H1 (cell line): ENCODE results near the gene HLF. TPM values are rescaled to one million over a fixed set of nuclear protein-coding genes. Genes with fewer than 3 reads are reported as not detected.

Experiments used
- CTCF ChIA-PET: fragments of 300-600 bp; sonication (Branson Sonifier 250); formaldehyde crosslinking; loops from one replicate; lab custom pipeline; 2021; ENCODE audit not compliant: partially characterized antibody; lab: Charles Lee
- POLR2A ChIA-PET: fragments of 300-600 bp; sonication (Branson Sonifier 250); formaldehyde crosslinking; loops from one replicate; lab custom pipeline; 2021; ENCODE audit warnings: inconsistent platforms; ENCODE audit not compliant: partially characterized antibody; lab: Charles Lee
- DNase-seq, 2 experiments: peaks; one replicate each; pipeline versions ENCODE4 v3.0.0 to v3.0.0-alpha.2; 2010 to 2022; ENCODE audit warnings: low spot score in 2 of 2, low read depth in 1 of 2, mixed read lengths in 1 of 2
- FAIRE-seq: peaks from 2 replicates; lab custom pipeline; 2011; peaks lifted over from hg19 to GRCh38; lab: Jason Lieb, UNC
- H2AFZ ChIP-seq: 2 replicates; pipeline ENCODE4 v1.8.1; 2012; ENCODE audit warnings: low read length, inconsistent platforms
- H2AK5ac ChIP-seq: 2 replicates; pipeline ENCODE4 v1.6.1; 2013; ENCODE audit warnings: low read depth, low read length
- H2BK120ac ChIP-seq: replicated peaks from 2 replicates; pipeline ENCODE3; 2013; ENCODE audit warnings: low read depth, low read length, inconsistent platforms
- H2BK12ac ChIP-seq: 2 replicates; pipeline ENCODE4 v1.6.1; 2013; ENCODE audit warnings: low read depth, low read length
- H2BK15ac ChIP-seq: 2 replicates; pipeline ENCODE4 v1.6.1; 2013; ENCODE audit warnings: low read length
- H2BK20ac ChIP-seq: 2 replicates; pipeline ENCODE4 v1.6.1; 2013; ENCODE audit warnings: low read length
- H2BK5ac ChIP-seq: 2 replicates; pipeline ENCODE4 v1.6.1; 2013; ENCODE audit warnings: low read depth, low read length
- H3K14ac ChIP-seq: 2 replicates; pipeline ENCODE4 v1.6.1; 2013; ENCODE audit warnings: inconsistent platforms; ENCODE audit not compliant: insufficient read length
- H3K18ac ChIP-seq: 2 replicates; pipeline ENCODE4 v1.6.1; 2013; ENCODE audit warnings: low read length; ENCODE audit errors: extremely low read depth
- H3K23ac ChIP-seq: 2 replicates; pipeline ENCODE4 v1.6.1; 2013; ENCODE audit warnings: inconsistent platforms; ENCODE audit not compliant: insufficient read length
- H3K23me2 ChIP-seq: 2 replicates; pipeline ENCODE4 v1.6.1; 2013; ENCODE audit warnings: low read depth, low read length
- H3K27ac ChIP-seq: 2 replicates; pipeline ENCODE4 v1.6.1; 2011; ENCODE audit warnings: low read depth, low read length, inconsistent platforms
- H3K27me3 ChIP-seq, 4 experiments: replicated peaks in 1 of 4; 1 replicate in 1 of 4; 2 replicates in 3 of 4; pipeline versions ENCODE4 v1.6.1 to v1.8.1; 2011 to 2013; ENCODE audit warnings: low read length in 3 of 4, mild to moderate bottlenecking in 3 of 4, inconsistent platforms in 2 of 4, mixed read lengths in 2 of 4, moderate library complexity in 1 of 4; ENCODE audit not compliant: control insufficient read depth in 3 of 4, insufficient read depth in 3 of 4; ENCODE audit errors: extremely low read depth in 1 of 4
- H3K36me3 ChIP-seq, 4 experiments: 2 replicates each; pipeline versions ENCODE4 v1.6.1 to v1.8.1; 2011 to 2013; ENCODE audit warnings: mild to moderate bottlenecking in 4 of 4, low read length in 3 of 4, moderate library complexity in 2 of 4, control low read depth in 1 of 4, inconsistent platforms in 1 of 4; ENCODE audit not compliant: insufficient read depth in 4 of 4, control insufficient read depth in 2 of 4
- H3K4ac ChIP-seq: replicated peaks from 2 replicates; pipeline ENCODE3; 2013; ENCODE audit warnings: low read length, low read depth, mixed read lengths, inconsistent platforms; ENCODE audit not compliant: insufficient read length
- H3K4me1 ChIP-seq, 4 experiments: replicated peaks in 1 of 4; 1 replicate in 1 of 4; 2 replicates in 3 of 4; pipeline versions ENCODE4 v1.6.1 to v1.8.1; 2011 to 2013; ENCODE audit warnings: low read length in 3 of 4, inconsistent platforms in 2 of 4, mixed read lengths in 1 of 4; ENCODE audit not compliant: insufficient read depth in 4 of 4, control insufficient read depth in 3 of 4
- H3K4me2 ChIP-seq, 2 experiments: 2 replicates each; pipeline versions ENCODE4 v1.6.1 to v1.8.1; 2011 to 2013; ENCODE audit warnings: low read depth in 2 of 2, low read length in 2 of 2, control low read depth in 1 of 2, inconsistent platforms in 1 of 2, mild to moderate bottlenecking in 1 of 2; ENCODE audit not compliant: insufficient read depth in 1 of 2
- H3K4me3 ChIP-seq, 4 experiments: fragments of 200-600, 300-600 bp in 1 of 4; sonication (generic), shearing (Covaris generic), sonication (Bioruptor Twin) in 1 of 4; 2 replicates each; pipeline versions ENCODE4 v1.5.1 to v1.8.1; 2011 to 2016; ENCODE audit warnings: low read length in 4 of 4, low read depth in 3 of 4, control low read depth in 2 of 4, inconsistent platforms in 2 of 4, mild to moderate bottlenecking in 2 of 4, mixed read lengths in 1 of 4, moderate library complexity in 1 of 4; ENCODE audit not compliant: insufficient read depth in 2 of 4; ENCODE audit errors: extremely low read depth in 1 of 4
- H3K56ac ChIP-seq: replicated peaks from 2 replicates; pipeline ENCODE3; 2013; ENCODE audit warnings: low read depth, mild to moderate bottlenecking, mixed read lengths, low read length, inconsistent platforms; ENCODE audit not compliant: insufficient read length
- H3K79me1 ChIP-seq: 2 replicates; pipeline ENCODE4 v1.6.1; 2013; ENCODE audit warnings: low read depth, low read length, control low read depth
- H3K79me2 ChIP-seq, 2 experiments: 2 replicates each; pipeline versions ENCODE4 v1.6.1 to v1.8.1; 2012 to 2013; ENCODE audit warnings: low read length in 2 of 2, mild to moderate bottlenecking in 2 of 2, inconsistent platforms in 1 of 2; ENCODE audit not compliant: insufficient read depth in 2 of 2, control insufficient read depth in 1 of 2
- H3K9ac ChIP-seq, 4 experiments: replicated peaks in 1 of 4; 1 replicate in 1 of 4; 2 replicates in 3 of 4; pipeline versions ENCODE4 v1.6.1 to v1.8.1; 2011 to 2013; ENCODE audit warnings: low read depth in 3 of 4, low read length in 3 of 4, control low read depth in 2 of 4, mild to moderate bottlenecking in 2 of 4, moderate library complexity in 2 of 4, inconsistent platforms in 1 of 4; ENCODE audit errors: extremely low read depth in 1 of 4
- H3K9me3 ChIP-seq, 2 experiments: 2 replicates each; pipeline versions ENCODE4 v1.6.1 to v1.8.1; 2012 to 2013; ENCODE audit warnings: mild to moderate bottlenecking in 2 of 2, moderate library complexity in 2 of 2, control low read depth in 1 of 2, inconsistent platforms in 1 of 2, low read depth in 1 of 2, low read length in 1 of 2, mixed read lengths in 1 of 2; ENCODE audit not compliant: insufficient read depth in 2 of 2
- H4K20me1 ChIP-seq, 2 experiments: replicated peaks in 1 of 2; 2 replicates each; pipeline versions ENCODE3 to v1.8.1; 2011 to 2013; ENCODE audit warnings: inconsistent platforms in 2 of 2, low read length in 2 of 2, mild to moderate bottlenecking in 1 of 2; ENCODE audit not compliant: insufficient read depth in 2 of 2, control insufficient read depth in 1 of 2
- H4K5ac ChIP-seq: 2 replicates; pipeline ENCODE4 v1.6.1; 2013; ENCODE audit warnings: low read length, low read depth, mixed read lengths, inconsistent platforms; ENCODE audit not compliant: insufficient read length
- H4K8ac ChIP-seq: 2 replicates; pipeline ENCODE4 v1.8.0; 2013; ENCODE audit warnings: mild to moderate bottlenecking, moderate library complexity, low read length, inconsistent platforms; ENCODE audit not compliant: insufficient read depth; ENCODE audit errors: extremely low read depth
- H4K91ac ChIP-seq: replicated peaks from 2 replicates; pipeline ENCODE3; 2013; ENCODE audit warnings: low read length, mixed read lengths, inconsistent platforms; ENCODE audit not compliant: insufficient read length
- BACH1 ChIP-seq: IDR thresholded peaks from 2 replicates; pipeline ENCODE4 v1.6.1; 2012; ENCODE audit warnings: low read length, improper control_type of control experiment
- BCL11A ChIP-seq, 2 experiments: IDR thresholded peaks; one replicate each; pipeline ENCODE4 v1.6.1; 2011; ENCODE audit warnings: low read depth in 2 of 2, low read length in 2 of 2, mild to moderate bottlenecking in 2 of 2
- CTBP2 ChIP-seq: IDR thresholded peaks from 2 replicates; pipeline ENCODE4 v1.7.0; 2011; ENCODE audit warnings: borderline replicate concordance, mild to moderate bottlenecking, moderate library complexity, mixed read lengths, low read length; ENCODE audit not compliant: insufficient read depth, insufficient read length
- EP300 ChIP-seq, 2 experiments: IDR thresholded peaks; 1 replicate in 1 of 2; 2 replicates in 1 of 2; pipeline ENCODE4 v1.6.1; 2011 to 2012; ENCODE audit warnings: low read depth in 2 of 2, low read length in 2 of 2, mild to moderate bottlenecking in 2 of 2, borderline replicate concordance in 1 of 2, inconsistent platforms in 1 of 2, moderate library complexity in 1 of 2
- GTF2F1 ChIP-seq: IDR thresholded peaks from 2 replicates; pipeline ENCODE4 v1.6.1; 2012; ENCODE audit warnings: low read depth, low read length, improper control_type of control experiment, borderline replicate concordance
- KDM4A ChIP-seq: IDR thresholded peaks from one replicate; pipeline ENCODE4 v1.7.1; 2012; ENCODE audit warnings: low read depth, mild to moderate bottlenecking, moderate library complexity, low read length, inconsistent platforms; ENCODE audit not compliant: severe bottlenecking
- KDM5A ChIP-seq: fragments of 200-600 bp; IDR thresholded peaks from 2 replicates; pipeline ENCODE4 v1.7.1; 2012; ENCODE audit warnings: mild to moderate bottlenecking, low read length, inconsistent platforms, mixed read lengths
- SIX5 ChIP-seq: IDR thresholded peaks from 2 replicates; pipeline ENCODE4 v1.6.1; 2011; ENCODE audit warnings: mild to moderate bottlenecking, low read depth, low read length
- SP4 ChIP-seq: IDR thresholded peaks from 2 replicates; pipeline ENCODE4 v1.6.1; 2012; ENCODE audit warnings: low read length, inconsistent platforms
- WGBS, 2 experiments: shearing (Covaris generic) in 1 of 2; methylation state at CpG; one replicate each; pipeline versions ENCODE4 v1.1.6 to v1.1.7; 2013 to 2015; ENCODE audit warnings: low lambda C conversion rate in 2 of 2, mixed read lengths in 2 of 2, inconsistent platforms in 1 of 2, low coverage in 1 of 2, missing lambda C conversion rate in 1 of 2; ENCODE audit not compliant: insufficient replicate concordance in 2 of 2, insufficient coverage in 1 of 2, insufficient read length in 1 of 2; ENCODE audit errors: extremely low coverage in 1 of 2, missing lambda C conversion rate in 1 of 2; 5-methylcytosine and 5-hydroxymethylcytosine counted together
- polyA plus RNA-seq, 7 experiments: library from polyadenylated mRNA; depleted of rRNA in 3 of 7; stranded (reverse) in 5 of 7; unstranded in 2 of 7; fragments of >200 nt in 5 of 7; fragments of 200-250 nt in 2 of 7; gene quantifications; 1 replicate in 5 of 7; 2 replicates in 1 of 7; 4 replicates in 1 of 7; pipeline versions ENCODE4 v1.2.1 to v1.2.3, GENCODE V29; 2011 to 2013; ENCODE audit warnings: missing spikeins in 2 of 7, mixed read lengths in 2 of 7
- total RNA-seq: library from RNA; stranded (reverse); fragmentation: NEBNext Ultra II Directional; extraction: Animal tissue kit (Norgen Biotek cat#: 25700); gene quantifications from 2 replicates; pipeline ENCODE4 v1.2.1, GENCODE V29; 2021
- TF ChIP-seq, protein P1 (sequence below): IDR thresholded peaks from 2 replicates; pipeline ENCODE4 v1.6.1; 2011; ENCODE audit warnings: low read length, improper control_type of control experiment
- TF ChIP-seq, protein P2 (sequence below): IDR thresholded peaks from 2 replicates; pipeline ENCODE4 v1.6.1; 2012; ENCODE audit warnings: inconsistent platforms

HLF gene
- total and polyA plus RNA-seq, 2 of the 8 experiments (the other 6 are each of a cell fraction or from before 2014, with no cell fraction given), result 0.39 to 0.60 TPM

DNA sequence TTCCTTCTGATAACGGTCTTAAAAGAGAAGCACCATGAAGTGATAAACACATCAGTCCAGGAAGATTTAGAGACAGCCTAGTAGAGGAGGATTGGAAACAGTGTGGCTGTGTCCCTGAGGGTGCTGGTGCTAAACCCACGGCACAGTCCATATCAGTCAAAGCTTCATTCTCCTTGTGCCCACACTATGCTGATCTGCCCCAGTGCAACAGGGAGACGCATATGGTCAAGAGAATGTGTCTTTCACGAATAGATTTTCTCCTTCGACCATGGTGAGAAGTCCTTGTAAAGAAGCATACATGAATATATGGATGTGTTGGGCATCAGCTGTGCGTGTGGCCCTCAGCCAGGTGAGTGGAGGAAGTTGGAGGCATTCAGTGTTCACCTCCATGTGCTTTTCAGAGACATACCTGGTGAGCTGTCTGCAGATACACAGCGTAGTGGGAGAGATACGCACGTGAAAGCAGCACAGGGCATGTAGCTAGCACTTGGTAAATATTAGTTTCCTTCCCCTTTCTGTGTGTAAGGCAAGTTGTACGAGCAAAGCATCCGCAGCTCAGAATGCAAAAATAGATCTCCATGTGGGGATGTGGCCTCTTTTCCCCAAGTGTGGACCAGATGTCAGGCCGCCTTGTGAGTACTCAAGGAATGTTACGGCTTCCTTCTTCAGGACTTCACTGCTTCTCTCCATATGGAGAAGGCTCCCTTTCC, 29.4 kb downstream of the HLF start:
- H4K8ac ChIP-seq, result no peak overlapping the region
- H3K4ac ChIP-seq, result no peak overlapping the region
- H4K5ac ChIP-seq, result no peak overlapping the region
- H2AK5ac ChIP-seq, result no peak overlapping the region
- H3K9me3 ChIP-seq, result no peaks in the 10 kb centered on the region
- H3K4me1 ChIP-seq, result no peaks in the 10 kb centered on the region
- H3K4me2 ChIP-seq, result no peak overlapping the region
- H3K56ac ChIP-seq, result no peak overlapping the region
- no peaks in the 10 kb centered on the region for H3K79me1 ChIP-seq
- no peak overlapping the region for H3K9ac ChIP-seq
- H2AFZ ChIP-seq, result 0 out of 2 replicates have a peak overlapping the region, but pooled peaks have one; percentile 34
- ChIA-PET POLR2A (no interaction called here), CTCF (interaction anchor here (0.7 to 3.2 kb wide), 17 partner anchors 9 to 1426 kb away, joined by 3 to 12 read pairs (median 4); partner anchors contain the start of gene SMIM36)
- no peak overlapping the region for H2BK12ac ChIP-seq
- H3K27ac ChIP-seq, result no peak overlapping the region
- H2BK15ac ChIP-seq, result no peak overlapping the region
- H3K79me2 ChIP-seq, result no peaks in the 10 kb centered on the region
- H3K23me2 ChIP-seq, result no peaks in the 10 kb centered on the region
- H2BK5ac ChIP-seq, result no peak overlapping the region
- H3K27me3 ChIP-seq, result no peaks in the 10 kb centered on the region
- H2BK120ac ChIP-seq, result no peak overlapping the region
- no peaks in the 10 kb centered on the region for H3K36me3 ChIP-seq
- peak overlapping the region; percentile 43 for H3K14ac ChIP-seq
- no peak overlapping the region for H3K23ac ChIP-seq
- H3K4me3 ChIP-seq, result no peak overlapping the region
- no peak overlapping the region for H2BK20ac ChIP-seq
- FAIRE-seq (no peak), DNase-seq (no peak)
- H4K91ac ChIP-seq, result no peak overlapping the region
- H3K18ac ChIP-seq, result no peak overlapping the region
- WGBS, 2 experiments, result 94% methylated on average over 13 of the region's 13 CpGs; no CpG with 5 or more reads in 1 of the 2 experiments
- H4K20me1 ChIP-seq, result no peaks in the 10 kb centered on the region
- TF ChIP-seq, protein P1, sequence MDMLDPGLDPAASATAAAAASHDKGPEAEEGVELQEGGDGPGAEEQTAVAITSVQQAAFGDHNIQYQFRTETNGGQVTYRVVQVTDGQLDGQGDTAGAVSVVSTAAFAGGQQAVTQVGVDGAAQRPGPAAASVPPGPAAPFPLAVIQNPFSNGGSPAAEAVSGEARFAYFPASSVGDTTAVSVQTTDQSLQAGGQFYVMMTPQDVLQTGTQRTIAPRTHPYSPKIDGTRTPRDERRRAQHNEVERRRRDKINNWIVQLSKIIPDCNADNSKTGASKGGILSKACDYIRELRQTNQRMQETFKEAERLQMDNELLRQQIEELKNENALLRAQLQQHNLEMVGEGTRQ, result no peak
- TF ChIP-seq KDM5A (no peak), SP4 (no peak), EP300 (IDR thresholded peaks at IDR 0.05; ENCODE audit: borderline replicate concordance in 1 of 2, low read depth in 2 of 2, low read length in 2 of 2) (no peak), BACH1 (no peak), BCL11A (IDR thresholded peaks at IDR 0.05; ENCODE audit: low read depth in 2 of 2, low read length in 2 of 2) (no peak), KDM4A (no peak), SIX5 (no peak), GTF2F1 (no peak), CTBP2 (no peak)
- TF ChIP-seq, protein P2, sequence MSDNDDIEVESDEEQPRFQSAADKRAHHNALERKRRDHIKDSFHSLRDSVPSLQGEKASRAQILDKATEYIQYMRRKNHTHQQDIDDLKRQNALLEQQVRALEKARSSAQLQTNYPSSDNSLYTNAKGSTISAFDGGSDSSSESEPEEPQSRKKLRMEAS, result no peak
